IPS DF 4.7 (cell line): ENCODE results near the gene SUGP2.

Experiments
- DNase-seq: peaks from one replicate; pipeline ENCODE4 v3.0.0-alpha.2; 2013; ENCODE audit warnings: low spot score; ENCODE audit errors: extremely low read depth

Gene SUGP2

DNA sequence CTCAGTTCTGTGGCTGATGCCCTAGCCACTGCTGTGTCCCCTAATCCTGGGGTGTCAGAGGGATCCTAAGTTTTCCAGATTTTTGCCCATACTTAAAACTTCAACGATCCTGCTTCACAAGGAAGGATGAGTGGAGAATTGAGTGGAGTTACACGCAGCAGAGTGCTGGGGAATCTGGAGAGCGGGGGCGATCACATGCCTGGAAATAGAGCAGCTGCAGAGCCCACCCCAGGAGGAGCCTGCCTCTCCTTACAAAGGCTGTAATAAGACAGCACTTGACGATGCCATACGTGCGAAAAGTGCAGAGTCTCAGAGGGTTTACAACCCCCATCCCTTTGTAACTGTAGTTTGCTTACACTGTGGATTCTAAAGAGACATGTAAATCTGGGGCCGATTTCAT lies 40.6 kb downstream of the SUGP2 start:
- no peak for DNase-seq

DNA sequence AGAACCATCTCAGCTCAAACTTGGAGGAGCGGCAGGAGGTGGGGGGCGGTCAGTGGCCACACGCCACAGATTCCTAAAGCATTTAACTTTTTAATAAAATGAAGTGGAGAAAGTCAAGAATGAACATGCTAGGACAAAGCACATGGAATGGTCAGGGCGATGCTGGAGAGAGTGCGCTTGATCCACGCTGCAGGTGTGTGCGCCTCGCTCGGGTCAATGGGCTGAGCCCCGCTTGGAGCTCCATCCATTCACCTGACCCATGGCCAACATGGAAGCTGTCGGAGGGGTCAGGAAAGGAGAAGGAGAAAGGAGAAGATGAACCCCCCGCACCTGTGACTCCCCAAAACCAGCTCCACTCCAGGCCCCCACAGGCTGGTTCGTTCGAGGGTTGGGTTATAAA lies 41.8 kb downstream of the SUGP2 start:
- no peak for DNase-seq

DNA sequence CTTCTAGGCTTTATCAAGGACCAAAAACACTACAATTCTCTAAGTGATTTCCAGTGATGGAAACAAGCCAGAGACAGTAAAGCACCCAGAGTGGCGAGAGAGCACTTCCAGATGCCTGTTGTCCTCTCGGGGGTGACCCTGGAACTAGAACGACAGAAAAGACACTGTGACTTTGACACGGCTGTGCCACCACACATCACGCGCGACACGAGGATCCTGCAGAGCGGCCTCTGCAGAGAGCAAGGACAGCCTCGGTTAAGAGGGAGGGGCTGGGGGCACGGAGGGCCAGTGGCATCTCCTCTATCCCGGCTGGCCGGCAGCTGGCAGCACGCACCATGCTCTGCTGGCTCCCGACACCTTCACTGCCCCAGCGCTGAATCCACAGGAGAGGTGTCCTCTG lies 42.3 kb downstream of the SUGP2 start:
- no peak for DNase-seq

- DNase-seq = no peak
These were observed 43.1 kb downstream of the SUGP2 start for GRCh38 chr19:18990128-18990708.

DNA sequence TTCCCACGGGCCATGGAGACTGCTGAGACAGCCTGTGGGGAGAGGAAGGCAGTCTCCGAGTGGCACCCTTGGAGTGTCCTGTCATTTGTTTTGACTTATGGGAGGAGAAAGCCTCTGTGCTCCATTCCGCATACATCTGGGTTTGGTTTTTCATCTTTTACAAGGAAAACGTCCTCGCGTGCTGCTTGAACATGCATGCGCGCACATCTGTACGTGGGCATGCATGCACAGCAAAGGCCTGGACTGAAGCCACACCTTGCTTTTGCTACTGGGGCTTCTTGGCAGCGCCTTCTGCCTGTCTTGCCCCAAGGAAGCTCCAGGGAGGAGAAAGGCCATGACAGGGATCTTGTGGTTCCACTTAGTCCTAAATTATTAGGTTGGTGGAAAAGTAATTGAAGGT lies 44.0 kb downstream of the SUGP2 start:
- no peak for DNase-seq

DNA sequence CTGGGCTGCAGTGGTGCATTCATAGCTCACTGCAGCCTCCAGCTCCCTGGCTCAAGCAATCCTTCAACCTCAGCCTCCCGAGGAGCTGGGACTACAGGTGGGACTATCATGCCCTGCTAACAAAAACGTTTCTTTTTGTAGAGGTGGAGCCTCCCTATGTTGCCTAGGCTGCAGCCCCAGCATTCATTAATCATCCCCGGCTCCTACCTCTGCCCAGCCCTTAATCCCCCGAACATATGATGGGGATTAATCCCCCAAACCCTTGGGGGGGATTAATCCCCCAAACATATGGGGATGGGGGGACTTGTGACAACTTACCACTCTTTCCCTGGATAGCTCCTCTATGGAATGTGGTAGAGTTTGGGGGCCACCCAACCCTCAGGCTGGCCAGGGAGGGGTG lies 45.9 kb downstream of the SUGP2 start:
- DNase-seq = no peak

- DNase-seq = no peak
These were observed 48.1 kb downstream of the SUGP2 start for GRCh38 chr19:18985257-18985656.

GRCh38 chr19:18984251-18984650 lies 49.1 kb downstream of the SUGP2 start:
- DNase-seq = no peak

DNA sequence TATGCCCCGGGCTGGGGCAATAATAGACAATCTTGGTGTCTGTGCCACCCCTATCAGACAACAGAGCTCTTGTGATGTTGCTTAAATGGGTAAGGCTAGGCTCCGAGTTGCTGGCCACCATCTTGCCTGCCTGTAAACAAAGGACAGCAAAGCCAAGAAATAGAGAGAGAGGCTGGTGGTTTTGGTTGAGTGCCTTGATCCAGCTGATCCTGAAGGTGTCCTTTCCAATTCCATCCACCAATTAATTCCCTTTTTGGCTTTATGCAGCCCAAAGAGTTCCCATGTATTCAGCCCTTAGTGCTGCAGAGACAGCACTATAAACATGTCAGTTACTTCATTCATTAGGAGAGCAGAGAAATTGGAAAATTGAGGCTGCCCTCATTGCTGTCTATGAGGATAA lies 50.6 kb downstream of the SUGP2 start:
- no peak for DNase-seq

GRCh38 chr19:18980432-18981020 lies 52.8 kb downstream of the SUGP2 start:
- no peak for DNase-seq

DNA sequence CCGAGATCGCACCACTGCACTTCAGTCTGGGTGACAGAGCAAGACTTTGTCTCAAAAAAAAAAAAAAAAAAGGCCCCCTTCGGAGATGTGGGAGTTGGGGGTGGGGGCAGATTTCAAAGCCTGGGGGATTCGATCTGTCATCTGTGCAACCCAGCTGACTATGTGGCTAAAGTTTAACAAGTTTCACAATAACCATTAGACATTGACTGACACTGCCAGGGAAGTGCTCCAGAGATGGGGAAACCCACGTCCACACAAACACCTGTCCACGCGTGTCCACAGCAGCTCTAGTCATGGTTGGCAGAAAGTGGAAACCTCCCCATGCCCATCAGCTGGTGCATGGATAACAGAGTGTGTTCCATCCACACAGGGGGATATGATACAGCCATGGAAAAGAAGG lies 54.7 kb downstream of the SUGP2 start:
- no peak for DNase-seq

DNA sequence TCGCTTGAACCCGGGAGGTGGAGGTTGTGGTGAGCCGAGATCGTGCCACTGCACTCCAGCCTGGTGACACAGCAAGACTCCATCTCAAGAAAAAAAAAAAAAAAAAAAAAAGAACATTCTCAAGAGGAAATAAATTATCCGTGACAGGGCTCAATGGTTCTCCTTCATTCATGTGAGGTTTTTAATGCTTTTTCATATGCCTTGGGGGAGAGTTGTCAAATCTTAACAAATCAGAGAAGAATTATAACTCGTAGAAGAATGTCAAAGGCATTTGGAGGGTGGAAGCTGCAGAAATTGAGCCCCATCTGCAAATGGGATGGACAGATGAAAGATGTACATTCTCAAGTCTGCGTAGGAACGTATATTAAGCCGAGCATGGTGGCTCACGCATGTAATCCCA lies 57.4 kb downstream of the SUGP2 start:
- DNase-seq = no peak

GRCh38 chr19:18975011-18975410 lies 58.3 kb downstream of the SUGP2 start:
- DNase-seq = no peak

GRCh38 chr19:18972851-18973250 lies 60.5 kb downstream of the SUGP2 start:
- DNase-seq = no peak

GRCh38 chr19:18972301-18972811 lies 61.0 kb downstream of the SUGP2 start:
- no peak for DNase-seq

DNA sequence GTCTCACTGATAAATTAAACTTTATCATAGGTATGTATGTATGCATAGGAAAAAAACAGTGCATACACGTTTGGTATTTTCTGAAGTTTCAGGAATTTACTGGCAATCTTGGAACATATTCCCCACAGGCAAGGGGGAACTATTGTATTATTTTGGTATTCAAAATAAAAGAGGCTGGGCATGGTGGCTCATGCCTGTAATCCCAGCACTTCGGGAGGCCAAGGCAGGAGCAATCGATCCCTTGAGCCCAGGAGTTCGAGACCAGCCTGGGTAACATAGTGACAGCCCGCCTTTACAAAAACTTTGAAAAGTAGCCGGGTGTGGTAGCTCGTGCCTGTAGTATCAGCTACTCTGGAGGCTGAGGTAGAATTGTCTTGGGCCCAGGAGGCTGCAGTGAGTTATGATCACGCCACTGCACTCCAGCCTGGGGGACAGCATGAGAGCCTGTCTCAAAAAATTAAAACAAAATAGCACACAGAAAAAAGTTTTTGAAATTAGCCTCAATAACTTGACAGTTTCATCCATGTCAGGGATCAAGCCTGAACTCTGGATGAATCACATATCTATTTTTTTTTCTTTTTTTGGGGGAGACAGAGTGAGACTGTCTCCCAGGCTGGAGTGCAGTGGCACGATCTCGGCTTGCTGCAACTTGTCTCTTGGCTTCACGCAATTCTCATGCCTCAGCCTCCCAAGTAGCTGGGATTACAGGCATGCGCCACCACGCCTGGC lies 63.2 kb downstream of the SUGP2 start:
- DNase-seq = no peak

DNA sequence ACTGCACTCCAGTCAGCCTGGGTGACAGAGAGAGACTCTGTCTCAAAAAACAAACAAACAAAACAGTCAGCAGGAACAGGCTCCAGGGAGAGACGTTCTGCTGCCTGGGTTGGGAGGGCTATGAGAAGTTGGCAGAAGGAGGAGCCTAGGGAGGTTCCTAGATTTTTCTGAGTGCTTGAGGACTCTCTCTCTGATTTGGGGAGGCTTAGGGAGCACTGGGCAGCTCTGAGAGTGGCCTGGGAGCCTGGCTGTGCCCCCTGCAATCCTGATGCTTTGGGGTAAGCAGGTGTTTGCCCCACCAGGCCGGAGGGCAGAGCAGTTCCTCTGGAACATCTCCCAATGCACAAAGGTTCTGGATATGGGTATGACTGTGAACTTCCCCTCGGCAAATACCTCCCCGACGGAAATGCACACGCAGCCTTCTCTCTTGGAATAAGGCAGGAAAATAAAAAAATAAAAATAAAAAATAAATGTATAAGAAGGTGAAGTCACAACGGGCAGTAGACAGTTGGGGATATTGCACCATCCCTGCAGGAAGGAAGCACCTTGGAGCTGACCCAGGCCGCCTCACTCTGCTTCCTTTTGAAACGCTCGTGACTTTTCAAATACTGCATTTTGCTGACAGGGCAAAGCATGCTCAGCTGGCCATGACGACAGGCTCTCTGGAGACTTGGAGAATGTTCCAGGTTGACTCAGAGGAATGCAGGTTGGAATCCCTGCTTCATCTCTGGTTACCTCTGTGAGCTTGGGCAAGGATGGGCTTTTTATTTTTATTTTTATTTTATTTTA lies 65.8 kb downstream of the SUGP2 start:
- no peak for DNase-seq

DNA sequence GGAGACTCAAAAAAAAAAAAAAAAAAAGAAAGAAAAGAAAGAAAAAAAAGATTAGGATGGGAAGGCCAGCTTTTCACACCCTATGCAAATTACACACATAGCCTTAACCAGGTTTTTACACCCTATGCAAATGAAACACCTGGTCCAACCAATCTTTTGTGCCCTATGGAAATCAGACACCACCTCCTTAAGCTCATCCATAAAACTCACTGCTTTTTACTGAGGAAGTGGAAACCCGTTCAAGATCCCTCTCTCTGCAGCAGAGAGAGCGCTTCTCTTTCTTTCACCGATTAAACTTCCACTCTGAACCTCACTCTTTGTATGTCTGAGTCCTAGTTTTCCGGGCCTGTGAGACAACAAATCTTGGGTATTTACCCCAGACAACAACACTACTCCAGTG lies 67.0 kb downstream of the SUGP2 start:
- peak; percentile 56 for DNase-seq

- DNase-seq = no peak
These were observed 69.2 kb downstream of the SUGP2 start for GRCh38 chr19:18964121-18964520.

GRCh38 chr19:18961767-18962620 lies 71.3 kb downstream of the SUGP2 start:
- no peak for DNase-seq

- no peak for DNase-seq
These were observed 72.9 kb downstream of the SUGP2 start for GRCh38 chr19:18960370-18960769.
